Measurements from ENCODE around the gene SIAH2. TPM values are rescaled to one million over a fixed set of nuclear protein-coding genes. Genes with fewer than 3 reads are reported as not detected.

Gene SIAH2
- total RNA-seq, 2 donors from 2014 or later = 36.2 to 54.6 TPM

DNA sequence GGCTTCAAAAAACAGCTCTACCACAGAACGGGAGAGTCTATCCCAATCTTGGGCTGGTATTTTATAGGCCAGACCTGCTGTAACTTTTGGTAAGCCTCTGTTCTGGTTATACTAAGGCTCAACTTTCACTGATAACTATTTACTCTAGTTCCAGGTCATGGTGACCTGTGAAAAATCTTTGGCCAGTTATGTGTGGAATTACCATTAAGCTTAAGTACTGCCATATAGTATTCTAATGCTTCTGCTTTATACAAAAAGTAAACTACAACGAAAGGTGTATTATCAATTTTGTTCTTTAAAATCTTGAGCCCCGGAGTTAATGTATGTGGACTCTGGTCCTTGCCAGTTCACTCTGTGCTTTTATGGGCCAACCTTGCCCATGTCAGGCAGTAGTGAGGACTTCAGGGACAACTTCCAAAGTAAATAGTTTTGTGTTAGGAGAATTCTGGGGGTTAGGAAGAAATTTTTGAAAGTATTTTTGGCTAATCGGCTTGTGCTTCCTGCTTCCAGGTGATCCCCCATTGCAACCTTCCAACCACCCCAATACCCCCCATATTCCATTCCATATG, 6.4 kb downstream of the SIAH2 start:
- TF ChIP-seq, protein P1, sequence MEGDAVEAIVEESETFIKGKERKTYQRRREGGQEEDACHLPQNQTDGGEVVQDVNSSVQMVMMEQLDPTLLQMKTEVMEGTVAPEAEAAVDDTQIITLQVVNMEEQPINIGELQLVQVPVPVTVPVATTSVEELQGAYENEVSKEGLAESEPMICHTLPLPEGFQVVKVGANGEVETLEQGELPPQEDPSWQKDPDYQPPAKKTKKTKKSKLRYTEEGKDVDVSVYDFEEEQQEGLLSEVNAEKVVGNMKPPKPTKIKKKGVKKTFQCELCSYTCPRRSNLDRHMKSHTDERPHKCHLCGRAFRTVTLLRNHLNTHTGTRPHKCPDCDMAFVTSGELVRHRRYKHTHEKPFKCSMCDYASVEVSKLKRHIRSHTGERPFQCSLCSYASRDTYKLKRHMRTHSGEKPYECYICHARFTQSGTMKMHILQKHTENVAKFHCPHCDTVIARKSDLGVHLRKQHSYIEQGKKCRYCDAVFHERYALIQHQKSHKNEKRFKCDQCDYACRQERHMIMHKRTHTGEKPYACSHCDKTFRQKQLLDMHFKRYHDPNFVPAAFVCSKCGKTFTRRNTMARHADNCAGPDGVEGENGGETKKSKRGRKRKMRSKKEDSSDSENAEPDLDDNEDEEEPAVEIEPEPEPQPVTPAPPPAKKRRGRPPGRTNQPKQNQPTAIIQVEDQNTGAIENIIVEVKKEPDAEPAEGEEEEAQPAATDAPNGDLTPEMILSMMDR (IDR thresholded peaks at IDR 0.05) = no peak
- Histone ChIP-seq H3K27ac (peak overlapping the region in 1 of 2 donors; percentile 5), H3K4me1 (ENCODE audit: control insufficient read depth in 1 of 2, low read depth in 2 of 2) (peaks cover 25 to 69% of the 10 kb centered on the region in 2 donors), H3K4me3 (no peak overlapping the region), H3K36me3 (no peaks in the 10 kb centered on the region), H3K9me3 (no peaks in the 10 kb centered on the region), H3K27me3 (replicated peaks; ENCODE audit: insufficient read depth) (no peaks in the 10 kb centered on the region)
- ATAC-seq (ENCODE audit: insufficient number of reproducible peaks, low FRiP score, low read depth) (no peak), DNase-seq (ENCODE audit: low spot score) (no peak)

DNA sequence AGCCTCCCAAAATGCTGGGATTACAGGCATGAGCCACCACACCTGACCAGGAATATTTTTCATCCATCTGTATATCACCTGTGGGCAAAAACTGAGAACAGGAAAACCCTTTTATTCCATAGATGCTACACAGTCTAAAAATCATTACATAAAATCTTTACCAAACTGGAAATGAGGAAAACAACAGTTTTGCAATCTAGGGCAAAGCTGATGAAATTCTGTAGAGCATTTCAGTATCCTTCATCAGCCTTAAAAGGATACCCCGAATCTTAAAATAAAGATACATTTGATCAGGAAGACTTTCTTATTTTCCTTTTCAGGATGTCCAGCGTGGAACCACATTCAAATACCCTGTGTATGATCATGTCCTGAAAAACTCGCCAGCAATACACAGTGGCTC, 7.1 kb downstream of the SIAH2 start:
- H3K9me3 ChIP-seq = no peaks in the 10 kb centered on the region
- DNase-seq (ENCODE audit: low spot score) = no peak
- ATAC-seq (ENCODE audit: insufficient number of reproducible peaks, low FRiP score, low read depth) = no peak
- peaks cover 23 to 69% of the 10 kb centered on the region in 2 donors for H3K4me1 ChIP-seq (ENCODE audit: control insufficient read depth in 1 of 2, low read depth in 2 of 2)
- H3K27ac ChIP-seq = peak overlapping the region in 1 of 2 donors; percentile 5
- H3K36me3 ChIP-seq = no peaks in the 10 kb centered on the region
- H3K27me3 ChIP-seq (replicated peaks; ENCODE audit: insufficient read depth) = no peaks in the 10 kb centered on the region
- no peak overlapping the region for H3K4me3 ChIP-seq
- TF ChIP-seq, protein P1 (IDR thresholded peaks at IDR 0.05) = no peak

DNA sequence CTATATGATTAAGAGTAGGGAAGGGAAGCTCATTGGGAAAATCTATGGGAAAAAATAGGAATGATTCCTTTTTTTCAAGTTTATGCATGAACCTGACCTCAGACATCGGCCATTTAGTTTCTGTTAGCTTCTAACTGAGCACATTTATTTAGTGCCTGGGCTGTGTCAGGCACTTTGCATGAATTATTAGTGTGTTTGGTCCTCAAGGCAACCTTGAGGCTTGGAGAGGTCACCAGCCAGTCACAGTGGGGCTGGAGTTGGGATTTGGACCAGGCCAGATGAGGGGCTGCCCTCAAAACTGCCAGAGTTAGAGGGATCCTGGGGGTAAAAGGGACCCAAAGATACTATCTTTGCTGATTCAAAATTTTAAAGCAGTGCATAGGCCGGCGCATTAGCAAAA, 8.1 kb downstream of the SIAH2 start:
- ATAC-seq (ENCODE audit: insufficient number of reproducible peaks, low FRiP score, low read depth) = no peak
- Histone ChIP-seq H3K4me3 (no peak overlapping the region), H3K9me3 (no peaks in the 10 kb centered on the region), H3K4me1 (ENCODE audit: control insufficient read depth in 1 of 2, low read depth in 2 of 2) (peaks cover 21 to 61% of the 10 kb centered on the region in 2 donors), H3K36me3 (no peaks in the 10 kb centered on the region), H3K27ac (no peak overlapping the region), H3K27me3 (replicated peaks; ENCODE audit: insufficient read depth) (no peaks in the 10 kb centered on the region)
- DNase-seq (ENCODE audit: low spot score) = no peak
- TF ChIP-seq, protein P1 (IDR thresholded peaks at IDR 0.05) = no peak

DNA sequence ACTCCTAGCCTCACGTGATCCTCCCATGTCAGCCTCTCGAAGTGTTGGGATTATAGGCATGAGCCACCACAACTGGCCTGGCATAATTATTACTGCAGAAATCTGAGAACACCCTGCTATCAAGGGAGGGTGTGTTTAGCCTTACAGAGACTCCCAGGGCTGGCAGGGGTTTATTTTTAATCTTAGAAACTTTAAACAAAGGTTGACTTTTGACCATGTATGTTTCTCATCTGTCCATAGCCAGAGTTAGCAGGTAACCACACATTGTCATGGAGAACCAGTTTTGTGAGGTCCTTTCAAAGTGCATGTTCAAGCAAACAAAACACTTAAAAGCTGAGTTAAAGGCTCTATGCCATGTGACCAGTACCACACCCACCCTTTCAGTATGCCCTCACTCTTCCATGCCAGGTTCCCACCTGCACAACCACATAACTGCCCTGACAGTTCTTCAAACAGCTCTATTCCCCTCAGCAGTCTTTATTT, 11.1 kb downstream of the SIAH2 start:
- no peaks in the 10 kb centered on the region for H3K27me3 ChIP-seq (replicated peaks; ENCODE audit: insufficient read depth)
- TF ChIP-seq, protein P1 (IDR thresholded peaks at IDR 0.05) = no peak
- H3K9me3 ChIP-seq = no peaks in the 10 kb centered on the region
- H3K4me1 ChIP-seq (ENCODE audit: control insufficient read depth in 1 of 2, low read depth in 2 of 2) = peaks cover 20 to 59% of the 10 kb centered on the region in 2 donors
- H3K4me3 ChIP-seq = no peak overlapping the region
- ATAC-seq (ENCODE audit: insufficient number of reproducible peaks, low FRiP score, low read depth) (no peak), DNase-seq (ENCODE audit: low spot score) (no peak)
- no peaks in the 10 kb centered on the region for H3K36me3 ChIP-seq
- H3K27ac ChIP-seq = no peak overlapping the region

DNA sequence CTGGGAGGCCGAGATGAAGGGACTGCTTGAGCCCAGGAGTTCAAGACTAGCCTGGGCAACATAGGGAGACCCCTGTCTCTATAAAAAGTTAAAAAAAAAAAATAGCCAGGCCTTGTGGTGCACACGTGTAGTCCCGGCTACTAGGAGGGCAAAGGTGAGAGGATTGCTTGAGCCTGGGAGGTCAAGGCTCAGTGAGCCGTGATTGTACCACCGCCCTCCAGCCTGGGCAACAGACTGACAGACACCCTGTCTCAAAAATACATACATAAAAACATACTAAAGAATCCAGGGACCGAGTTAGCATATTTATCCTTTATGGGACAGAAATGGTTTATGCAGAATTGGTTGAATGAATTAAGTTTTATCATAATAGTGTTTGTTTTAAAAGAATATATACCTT, 13.7 kb downstream of the SIAH2 start:
- Histone ChIP-seq H3K9me3 (no peaks in the 10 kb centered on the region), H3K36me3 (no peaks in the 10 kb centered on the region), H3K4me1 (ENCODE audit: control insufficient read depth in 1 of 2, low read depth in 2 of 2) (peaks cover 27 to 65% of the 10 kb centered on the region in 2 donors), H3K27me3 (replicated peaks; ENCODE audit: insufficient read depth) (no peaks in the 10 kb centered on the region), H3K27ac (no peak overlapping the region), H3K4me3 (no peak overlapping the region)
- DNase-seq (ENCODE audit: low spot score) (no peak), ATAC-seq (ENCODE audit: insufficient number of reproducible peaks, low FRiP score, low read depth) (no peak)
- TF ChIP-seq, protein P1 (IDR thresholded peaks at IDR 0.05) = no peak
